NK-92 (cell line): Measurements from ENCODE around the gene FMO5.
"Not testable (repeated sequence)": the region's sequence is repeated elsewhere in the genome, so short reads cannot be mapped to it uniquely, and the experiment has no call there.

Experiments used
- DNase-seq: peaks from one replicate; lab custom pipeline; 2025; ENCODE audit not compliant: unreplicated experiment; lab: John Stamatoyannopoulos, UW

FMO5 gene

DNA sequence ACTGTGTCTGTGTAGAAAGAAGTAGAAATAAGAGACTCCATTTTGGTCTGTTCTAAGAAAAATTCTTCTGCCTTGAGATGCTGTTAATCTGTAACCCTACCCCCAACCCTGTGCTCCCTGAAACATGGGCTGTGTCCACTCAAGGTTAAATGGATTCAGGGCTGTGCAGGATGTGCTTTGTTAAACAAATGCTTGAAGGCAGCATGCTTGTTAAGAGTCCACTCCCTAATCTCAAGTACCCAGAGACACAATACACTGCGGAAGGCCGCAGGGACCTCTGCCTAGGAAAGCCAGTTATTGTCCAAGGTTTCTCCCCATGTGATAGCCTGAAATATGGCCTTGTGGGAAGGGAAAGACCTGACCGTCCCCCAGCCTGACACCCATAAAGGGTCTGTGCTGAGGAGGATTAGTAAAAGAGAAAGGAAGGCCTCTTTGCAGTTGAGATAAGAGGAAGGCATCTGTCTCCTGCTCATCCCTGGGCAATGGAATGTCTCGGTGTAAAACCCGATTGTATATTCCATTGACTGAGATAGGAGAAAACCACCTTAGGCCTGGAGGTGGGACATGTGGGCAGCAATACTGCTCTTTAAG lies 15.1 kb upstream of the FMO5 start:
- not testable (repeated sequence) for DNase-seq

DNA sequence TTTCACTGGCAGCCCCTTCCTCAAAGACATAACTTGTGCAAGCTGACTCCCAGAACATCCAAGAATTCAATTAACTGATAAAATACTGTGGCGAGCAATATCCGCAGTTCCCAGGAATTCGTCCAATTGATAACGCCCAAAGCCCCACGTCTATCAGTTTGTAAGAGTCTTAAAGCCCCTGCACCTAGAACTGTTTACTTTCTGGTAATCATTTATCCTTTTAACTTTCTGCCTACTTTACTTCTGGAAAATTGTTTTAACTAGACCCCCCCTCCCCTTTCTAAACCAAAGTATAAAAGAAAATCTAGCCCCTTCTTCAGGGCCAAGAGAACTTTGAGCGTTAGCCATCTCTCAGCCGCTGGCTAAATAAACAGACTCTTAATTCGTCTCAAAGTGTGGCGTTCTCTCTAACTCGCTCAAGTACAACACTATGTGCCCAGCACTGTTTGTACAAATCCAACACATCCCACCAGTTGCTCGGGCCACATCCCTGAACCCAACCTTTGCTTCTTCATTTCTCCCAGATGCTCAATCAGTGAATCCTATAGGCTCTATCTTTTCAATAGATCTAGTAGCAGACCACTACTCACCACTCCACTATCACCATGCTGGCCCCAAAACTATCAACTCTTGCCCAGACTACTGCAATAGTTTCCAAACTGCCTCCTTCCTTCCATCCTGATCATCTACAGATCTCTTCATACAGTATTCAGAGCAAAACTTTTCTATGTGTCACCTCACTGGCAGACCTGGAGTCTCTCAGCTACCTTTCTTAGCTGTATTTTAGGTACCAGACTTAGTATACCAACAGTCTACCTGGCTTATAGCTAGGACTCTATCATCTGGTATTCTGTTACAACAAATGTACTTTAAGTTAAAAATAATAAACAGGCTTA lies 14.0 kb upstream of the FMO5 start:
- no peak for DNase-seq

DNA sequence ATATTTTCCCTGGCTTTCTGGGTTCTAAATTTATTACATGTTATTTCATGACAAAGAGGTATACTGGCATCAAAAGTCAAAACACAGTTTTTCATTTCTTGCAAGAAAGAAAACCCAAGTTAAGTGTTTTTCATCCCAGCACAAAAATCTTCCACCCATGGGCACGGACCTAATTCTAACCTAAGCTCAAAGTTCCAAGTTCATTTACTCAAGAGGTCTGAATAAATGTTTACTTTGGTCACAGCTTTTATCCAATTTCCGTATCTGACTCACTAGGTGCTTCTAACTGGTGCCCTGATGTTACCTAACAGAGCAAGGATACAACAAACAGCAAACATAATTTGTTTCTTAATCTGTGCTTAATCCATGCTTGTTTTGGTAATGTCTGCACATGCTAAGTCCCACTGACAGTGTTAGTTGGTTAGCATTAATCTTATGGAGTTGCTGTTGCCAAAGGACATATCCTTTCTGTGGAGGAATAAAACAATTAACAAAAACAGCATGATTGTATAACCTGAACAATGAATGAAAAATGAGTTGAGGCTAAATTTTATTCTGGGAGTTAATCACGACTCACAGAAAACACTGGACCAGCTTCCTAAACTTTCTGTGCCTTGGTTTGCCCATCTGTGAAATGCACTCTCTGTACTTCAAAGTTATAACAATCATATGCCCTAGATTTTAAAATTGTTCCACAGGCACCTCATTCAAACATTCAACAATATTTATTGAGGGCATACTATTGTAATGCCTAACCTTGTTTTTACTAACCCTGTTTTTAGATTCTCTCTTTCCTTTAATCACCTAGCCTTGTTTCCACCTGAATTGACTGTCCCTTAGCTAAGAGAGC lies 13.1 kb upstream of the FMO5 start:
- DNase-seq: no peak

DNA sequence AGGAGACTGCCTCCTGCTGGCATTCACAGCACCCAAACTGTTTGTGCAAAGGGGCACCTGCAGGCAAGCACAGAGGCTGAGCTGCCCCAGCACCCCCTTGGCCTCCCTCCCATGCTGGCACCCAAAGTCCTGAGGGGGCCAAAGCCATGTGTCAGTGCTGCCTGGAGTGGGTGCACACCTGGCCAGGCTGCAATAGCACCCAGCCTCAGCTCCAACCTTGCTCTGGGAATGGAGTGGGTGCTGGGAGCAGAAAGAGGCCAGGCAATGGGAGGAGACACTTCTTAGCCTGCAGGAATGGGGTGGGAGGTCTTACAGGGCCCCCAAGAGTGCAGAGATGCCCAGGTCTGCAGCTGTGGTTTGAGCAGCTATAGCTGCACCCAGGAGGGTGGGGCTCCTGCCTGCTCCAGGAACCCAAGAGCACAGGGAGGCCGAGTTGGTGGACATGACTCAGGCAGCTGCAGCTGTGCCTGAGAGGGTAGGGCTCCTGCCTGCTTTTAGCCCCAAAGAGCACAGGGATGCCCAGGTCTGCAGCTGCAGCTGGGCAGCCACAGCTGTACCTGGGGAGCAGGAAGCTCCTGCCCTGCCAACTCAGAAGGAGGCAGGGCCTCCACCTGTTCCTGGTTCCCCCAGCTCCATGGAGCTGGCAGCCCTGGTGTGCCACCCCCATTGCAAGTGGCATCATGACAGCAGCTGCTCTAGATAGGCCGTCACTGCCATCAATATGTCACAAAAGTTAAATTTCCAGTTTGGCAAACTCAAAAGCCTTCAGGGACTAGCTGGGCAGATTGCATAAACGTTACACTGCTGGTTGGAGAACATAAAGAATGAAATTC lies 12.0 kb upstream of the FMO5 start:
- DNase-seq: no peak

DNA sequence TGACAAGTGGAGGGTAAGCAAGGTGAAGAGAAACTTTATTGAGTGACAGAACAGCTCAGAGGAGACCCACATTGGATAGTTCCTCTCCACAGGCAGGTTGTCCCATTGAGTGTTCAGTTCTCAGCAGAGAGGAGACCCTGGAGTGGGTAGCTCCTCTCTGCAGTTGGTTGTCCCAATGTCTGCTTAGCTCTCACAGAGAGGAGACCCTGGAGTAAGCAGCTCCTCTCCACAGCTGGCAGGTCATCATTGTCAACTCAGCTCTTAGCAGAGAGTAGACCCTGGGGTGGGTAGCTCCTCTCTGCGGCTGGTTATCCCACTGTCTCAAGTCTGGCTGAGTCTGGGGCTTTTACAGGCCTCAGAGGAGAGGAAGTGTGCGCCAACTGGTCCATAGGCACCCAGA lies 11.3 kb upstream of the FMO5 start:
- no peak for DNase-seq

DNA sequence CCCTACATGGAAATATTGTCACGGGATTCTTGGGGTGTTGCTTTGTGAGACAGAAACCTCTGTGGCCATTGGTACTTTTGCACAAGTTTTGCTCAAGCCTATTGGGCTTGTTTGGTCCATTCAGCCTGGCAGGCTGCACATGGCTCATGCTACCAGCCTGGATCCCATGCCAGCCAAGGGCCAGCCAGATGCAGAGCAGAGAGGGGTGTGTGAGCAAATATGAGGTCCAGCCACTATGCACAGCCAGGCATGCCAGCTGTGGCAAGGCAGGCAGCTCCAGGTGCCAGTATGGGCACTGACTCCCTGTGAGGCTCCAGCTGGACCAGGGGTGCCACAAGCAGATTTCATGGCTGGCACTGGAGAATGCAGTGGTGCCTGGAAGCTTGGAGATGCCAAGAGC lies 10.7 kb upstream of the FMO5 start:
- DNase-seq: no peak

DNA sequence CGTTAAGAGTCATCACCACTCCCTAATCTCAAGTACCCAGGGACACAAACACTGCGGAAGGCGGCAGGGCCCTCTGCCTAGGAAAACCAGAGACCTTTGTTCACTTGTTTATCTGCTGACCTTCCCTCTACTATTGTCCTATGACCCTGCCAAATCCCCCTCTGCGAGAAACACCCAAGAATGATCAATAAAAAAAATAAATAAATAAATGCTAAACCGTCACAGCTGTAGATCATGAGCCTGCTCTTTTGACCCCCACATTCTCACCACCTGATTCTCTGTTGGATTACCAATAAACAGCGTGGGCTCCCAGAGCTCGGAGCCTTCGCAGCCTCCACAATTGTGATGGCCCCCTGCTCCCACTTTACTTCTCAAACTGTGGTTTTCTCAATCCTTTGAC lies 8.8 kb upstream of the FMO5 start:
- not testable (repeated sequence) for DNase-seq

DNA sequence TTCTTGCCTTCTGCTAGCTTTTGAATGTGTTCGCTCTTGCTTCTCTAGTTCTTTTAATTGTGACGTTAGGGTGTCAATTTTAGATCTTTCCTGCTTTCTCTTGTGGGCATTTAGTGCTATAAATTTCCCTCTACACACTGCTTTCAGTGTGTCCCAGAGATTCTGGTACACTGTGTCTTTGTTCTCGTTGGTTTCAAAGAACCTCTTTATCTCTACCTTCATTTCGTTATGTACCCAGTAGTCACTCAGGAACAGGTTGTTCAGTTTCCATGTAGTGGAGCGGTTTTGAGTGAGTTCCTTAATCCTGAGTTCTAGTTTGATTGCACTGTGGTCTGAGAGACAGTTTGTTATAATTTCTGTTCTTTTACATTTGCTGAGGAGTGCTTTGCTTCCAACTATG lies 5.9 kb upstream of the FMO5 start:
- not testable (repeated sequence) for DNase-seq

DNA sequence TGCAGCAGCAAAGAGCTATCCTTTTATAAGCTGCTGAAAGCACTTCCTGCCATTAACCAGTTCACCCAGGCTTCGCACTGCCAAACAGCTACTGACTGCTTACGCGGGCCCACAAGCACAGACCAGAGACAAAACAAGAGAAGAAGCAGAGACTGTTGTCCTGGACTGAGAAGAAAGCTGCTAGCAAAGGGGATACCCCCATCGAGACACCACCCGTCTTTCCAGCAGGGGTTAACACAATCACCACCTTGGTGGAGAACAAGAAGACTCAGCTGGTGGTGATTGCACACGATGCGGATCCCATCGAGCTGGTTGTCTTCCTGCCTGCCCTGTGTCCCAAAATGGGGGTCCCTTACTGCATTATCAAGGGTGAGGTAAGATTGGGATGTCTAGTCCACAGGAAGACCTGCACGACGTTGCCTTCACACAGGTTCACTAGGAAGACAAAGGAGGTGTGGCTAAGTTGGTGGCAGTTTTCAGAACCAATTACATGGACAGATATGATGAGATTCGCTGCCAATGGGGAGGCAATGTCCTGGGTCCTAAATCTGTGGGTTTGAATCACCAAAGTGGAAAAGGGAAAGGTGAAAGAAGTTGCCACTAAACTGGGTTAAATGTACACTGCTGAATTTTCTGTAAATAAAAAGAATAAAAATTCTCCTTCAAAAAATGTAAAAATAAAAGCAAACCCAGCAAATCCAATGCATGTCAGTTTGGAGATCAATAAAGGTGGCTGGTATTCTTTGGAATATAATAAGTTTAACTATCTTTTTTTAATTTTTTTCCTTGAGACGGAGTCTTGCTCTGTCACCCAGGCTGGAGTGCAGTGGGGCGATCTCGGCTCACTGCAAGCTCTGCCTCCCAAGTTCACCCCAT lies 1.2 kb downstream of the FMO5 start:
- DNase-seq: no peak

DNA sequence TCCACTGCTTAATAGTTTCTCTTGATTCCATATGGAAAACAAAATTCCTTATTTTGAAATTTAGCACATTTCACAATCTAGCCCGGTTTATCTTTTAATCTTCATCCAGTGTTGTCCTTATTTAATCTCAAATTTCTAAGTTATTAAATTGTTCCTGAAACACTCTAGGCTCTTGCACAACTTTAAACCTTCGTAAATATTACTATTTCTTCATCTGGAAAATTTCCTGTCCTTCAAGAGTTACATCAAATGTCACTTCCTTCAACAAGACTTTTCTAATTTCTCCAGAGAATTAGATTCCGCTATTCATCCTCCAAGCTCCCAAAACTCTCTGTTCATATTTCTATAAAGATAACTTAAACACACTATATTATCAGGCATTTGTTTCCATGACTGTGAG lies 6.5 kb downstream of the FMO5 start:
- no peak for DNase-seq

DNA sequence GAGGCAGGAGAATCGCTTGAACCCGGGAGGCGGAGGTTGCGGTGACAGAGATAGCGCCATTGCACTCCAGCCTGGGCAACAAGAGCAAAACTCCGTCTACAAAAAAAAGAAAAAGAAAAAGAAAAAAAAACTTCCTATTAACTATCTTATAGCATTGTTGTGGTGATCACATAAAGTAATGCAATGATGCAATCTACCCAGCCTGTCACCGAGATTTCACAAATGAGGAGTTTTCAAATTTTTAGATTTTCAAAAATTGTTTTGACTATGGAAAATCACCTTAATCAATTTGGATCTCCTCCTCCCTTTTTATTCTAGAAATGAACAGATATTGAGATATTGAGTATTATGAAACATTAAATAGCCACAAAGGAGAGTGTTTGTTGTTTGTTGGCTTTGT lies 8.0 kb downstream of the FMO5 start:
- DNase-seq: no peak

DNA sequence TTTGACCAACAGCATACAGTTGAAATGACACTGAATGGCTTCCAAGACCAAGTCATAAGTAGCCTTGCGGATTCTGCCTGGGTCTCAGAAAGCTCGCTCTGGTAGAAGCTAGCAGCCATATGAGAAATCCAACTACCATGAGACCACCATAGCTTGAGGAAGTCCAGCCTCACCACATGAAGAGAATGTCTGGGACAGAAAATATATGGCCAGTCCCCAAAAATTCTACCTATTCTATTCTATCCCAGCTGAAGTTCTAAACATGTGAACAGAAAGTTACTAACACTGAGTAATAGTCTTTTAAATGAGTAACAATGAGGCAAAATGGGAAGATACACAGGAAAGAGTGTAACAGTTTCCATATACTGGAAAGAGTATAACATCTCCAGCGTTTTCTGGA lies 9.0 kb downstream of the FMO5 start:
- no peak for DNase-seq

DNA sequence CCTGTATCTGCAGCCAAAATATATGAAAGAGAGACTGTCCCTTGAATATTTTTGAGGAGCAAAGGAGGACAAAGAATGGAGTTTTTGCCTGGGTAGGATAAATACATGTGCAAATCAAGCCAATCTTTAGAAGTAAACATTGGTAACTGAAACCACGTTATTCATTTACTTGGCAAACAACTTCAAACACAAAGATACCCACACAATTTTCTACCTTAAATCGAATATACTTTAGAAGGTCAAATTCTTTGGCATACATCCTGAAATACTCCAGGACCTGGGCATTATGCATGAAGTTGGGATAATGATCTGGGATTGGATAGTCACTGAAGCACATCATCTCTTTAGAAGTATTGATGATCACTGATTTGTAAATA lies 9.6 kb downstream of the FMO5 start:
- DNase-seq: no peak

DNA sequence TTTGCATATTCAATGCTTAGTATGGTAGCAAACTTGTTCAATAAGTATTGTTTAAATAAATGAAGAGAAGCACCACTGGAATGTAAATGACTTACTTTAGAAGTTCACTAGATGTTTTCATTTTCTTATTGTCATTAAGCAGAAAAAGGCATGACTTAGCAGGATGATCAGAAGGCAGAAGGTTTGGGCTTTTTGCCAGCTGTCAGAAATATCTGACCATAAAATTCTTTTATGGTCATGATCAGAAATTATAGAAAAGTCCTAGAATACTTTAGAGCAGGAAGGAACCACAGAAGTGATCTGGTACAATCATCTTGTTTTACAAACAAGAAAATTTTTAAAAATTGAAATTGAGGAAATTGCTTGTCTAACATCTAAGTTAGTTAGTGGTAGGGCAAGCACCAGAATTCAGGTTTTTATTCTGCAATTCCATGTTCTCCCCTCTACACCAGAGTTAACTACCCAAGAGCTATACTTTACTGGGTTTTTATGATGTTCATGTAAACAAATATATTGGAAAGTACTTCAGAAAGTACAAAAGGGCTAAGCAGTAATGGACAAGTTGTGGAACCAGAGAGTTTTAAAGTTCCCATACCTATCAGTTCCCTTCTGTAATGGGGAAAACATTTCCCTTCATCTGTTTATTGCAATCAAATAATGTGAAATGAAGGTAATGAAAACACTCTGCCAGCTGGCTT lies 10.1 kb downstream of the FMO5 start:
- DNase-seq: no peak

DNA sequence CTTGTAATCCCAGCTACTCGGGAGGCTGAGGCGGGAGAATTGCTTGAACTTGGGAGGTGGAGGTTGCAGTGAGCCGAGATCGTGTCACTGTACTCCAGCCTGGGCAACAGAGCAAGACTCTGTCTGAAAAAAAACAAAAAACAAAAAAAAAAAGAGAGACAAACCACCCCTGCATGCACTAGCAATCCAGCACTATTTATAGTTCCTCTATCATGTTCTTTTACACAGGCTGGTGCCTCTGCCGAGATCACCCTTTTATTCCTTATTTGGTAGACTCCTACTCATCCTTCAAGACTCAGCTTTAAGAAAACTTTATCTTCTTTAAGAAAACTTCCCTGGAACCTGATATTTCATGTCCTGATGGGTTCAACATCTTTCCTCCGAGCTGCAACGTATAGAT lies 10.8 kb downstream of the FMO5 start:
- DNase-seq: no peak

DNA sequence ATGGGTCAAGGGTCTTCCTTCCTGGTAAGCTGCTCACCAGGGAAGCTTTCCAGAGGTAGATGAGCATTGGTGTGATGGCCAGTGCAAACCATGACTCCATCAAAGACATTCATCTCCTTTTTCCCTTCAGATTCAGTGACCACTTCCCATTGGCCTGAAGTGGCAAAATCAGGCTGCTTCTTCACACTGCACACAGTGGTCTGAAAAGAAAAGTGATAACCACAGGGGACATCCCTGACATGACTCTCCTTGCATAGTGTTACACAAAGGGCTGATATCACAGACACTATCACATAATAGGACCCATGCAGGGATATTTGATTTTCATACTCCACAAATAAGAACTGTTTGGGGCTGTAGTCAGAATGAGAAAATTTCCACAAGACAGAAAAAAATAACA lies 11.9 kb downstream of the FMO5 start:
- no peak for DNase-seq

DNA sequence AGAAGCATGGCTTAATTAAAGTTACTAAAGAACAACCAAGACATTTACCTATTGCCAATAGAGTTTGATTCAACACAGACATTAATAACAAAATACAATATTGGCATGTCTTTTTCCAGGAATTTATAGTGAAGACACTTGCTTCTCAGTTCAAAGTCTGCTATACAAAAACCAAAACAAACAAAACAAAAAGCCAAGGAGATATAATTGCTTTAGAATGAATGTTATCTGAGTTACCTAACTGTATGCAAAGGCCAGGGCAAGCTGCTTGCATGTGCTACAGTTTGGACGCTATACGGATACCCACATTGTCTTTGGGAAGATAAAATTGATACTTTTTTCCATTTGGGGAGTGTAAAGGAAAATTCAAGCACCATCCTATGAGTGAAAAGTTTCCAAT lies 13.6 kb downstream of the FMO5 start:
- DNase-seq: no peak

DNA sequence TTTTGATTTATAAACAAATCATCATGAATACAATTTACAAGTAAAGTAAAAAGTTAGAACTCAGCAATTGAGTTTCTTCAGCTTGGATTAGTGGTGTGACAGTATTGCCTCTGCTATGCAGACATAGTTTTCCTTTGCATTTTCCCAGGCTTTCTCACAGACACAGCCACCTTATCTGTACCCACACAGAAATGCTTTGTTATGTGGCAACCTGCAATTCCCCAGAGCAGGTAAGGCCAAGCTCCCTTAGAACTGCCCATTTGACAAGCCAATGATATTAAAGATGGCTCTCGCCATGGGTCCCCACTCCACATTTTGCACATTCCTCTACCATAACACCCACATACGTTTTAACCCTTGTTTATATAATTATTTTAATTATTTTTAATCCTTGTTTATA lies 14.2 kb downstream of the FMO5 start:
- no peak for DNase-seq
